GM12878 (cell line): ENCODE measurements around the gene GSTO1. TPM values are rescaled to one million over a fixed set of nuclear protein-coding genes. Genes with fewer than 3 reads are reported as not detected.

Source experiments
- ATAC-seq: fragments of 200-7000 bp; cut with Tn5 transposase; 3 replicates; pipeline ENCODE4 v1.9.1; 2020; ENCODE audit warnings: mild to moderate bottlenecking, moderate library complexity
- BruUV-seq: library from RNA; stranded (reverse); fragments of 400-500 nt; replicated peaks from 2 replicates; lab custom pipeline; 2021; lab: Mats Ljungman, UMichigan
- CTCF ChIA-PET: fragments of 300-600 bp; sonication (Branson Sonifier 250); formaldehyde crosslinking; extraction: SDS; loops from one replicate; lab custom pipeline; 2021; ENCODE audit warnings: inconsistent platforms; lab: Yijun Ruan, JAX
- POLR2A ChIA-PET: fragments of 350-600 bp; formaldehyde crosslinking; extraction: SDS; loops from one replicate; lab custom pipeline; 2021; ENCODE audit warnings: inconsistent platforms; lab: Charles Lee
- RAD21 ChIA-PET: fragments of 300-600 bp; sonication (Branson Sonifier 250); formaldehyde crosslinking; loops from one replicate; lab custom pipeline; 2023; ENCODE audit warnings: antibody characterized with exemption; ENCODE audit not compliant: unreplicated experiment; lab: Charles Lee
- SMC1A ChIA-PET: fragments of 300-600 bp; sonication (Branson Sonifier 250); formaldehyde crosslinking; loops from one replicate; lab custom pipeline; 2023; ENCODE audit not compliant: unreplicated experiment, uncharacterized antibody; lab: Charles Lee
- DNase-seq: peaks from one replicate; pipeline ENCODE4 v3.0.0-alpha.2; 2011; ENCODE audit warnings: low read depth, low spot score
- FAIRE-seq: peaks from 3 replicates; lab custom pipeline; 2011; peaks lifted over from hg19 to GRCh38; lab: Jason Lieb, UNC
- H2AFZ ChIP-seq: 2 replicates; pipeline ENCODE4 v1.6.0; 2011; ENCODE audit warnings: low read depth, low read length, control low read depth; ENCODE audit not compliant: control insufficient read depth
- H3K27ac ChIP-seq: 2 replicates; pipeline ENCODE4 v1.5.1; 2011; ENCODE audit warnings: control low read depth; ENCODE audit not compliant: control insufficient read depth, insufficient read depth
- H3K27me3 ChIP-seq, 2 experiments: replicated peaks in 1 of 2; 2 replicates each; pipeline versions ENCODE4 v1.6.0 to v1.6.1; 2011; ENCODE audit warnings: low read length in 1 of 2; ENCODE audit not compliant: control insufficient read depth in 2 of 2, insufficient read depth in 2 of 2
- H3K36me3 ChIP-seq, 2 experiments: 2 replicates each; pipeline ENCODE4 v1.5.1; 2011; ENCODE audit warnings: low read length in 1 of 2; ENCODE audit not compliant: control insufficient read depth in 2 of 2, insufficient read depth in 2 of 2
- H3K4me1 ChIP-seq: 2 replicates; pipeline ENCODE4 v1.6.1; 2011; ENCODE audit warnings: mild to moderate bottlenecking, low read length, moderate library complexity, mixed read lengths; ENCODE audit not compliant: control insufficient read depth, insufficient read depth
- H3K4me2 ChIP-seq: 2 replicates; pipeline ENCODE4 v1.6.0; 2011; ENCODE audit warnings: control low read depth; ENCODE audit not compliant: control insufficient read depth, insufficient read depth
- H3K4me3 ChIP-seq: fragments of 200-600 bp; sonication (generic); 2 replicates; pipeline ENCODE4 v1.5.1; 2016
- H3K79me2 ChIP-seq: 2 replicates; pipeline ENCODE4 v1.6.0; 2011; ENCODE audit warnings: low read length; ENCODE audit not compliant: control insufficient read depth, insufficient read depth
- H3K9ac ChIP-seq: 2 replicates; pipeline ENCODE4 v1.8.0; 2011; ENCODE audit warnings: low read length, control low read depth, mixed read lengths; ENCODE audit not compliant: control insufficient read depth, insufficient read depth
- H3K9me3 ChIP-seq: replicated peaks from 3 replicates; pipeline ENCODE4 v1.5.1; 2011; ENCODE audit warnings: mild to moderate bottlenecking, low read length; ENCODE audit not compliant: control insufficient read depth, insufficient read depth
- H4K20me1 ChIP-seq: 2 replicates; pipeline ENCODE4 v1.6.0; 2011; ENCODE audit not compliant: control insufficient read depth, insufficient read depth
- BCL11A ChIP-seq: IDR thresholded peaks from 2 replicates; pipeline ENCODE4 v1.6.1; 2011; ENCODE audit warnings: low read depth, low read length
- CHD4 ChIP-seq: fragments of 200-600 bp; sonication (generic); IDR thresholded peaks from 2 replicates; pipeline ENCODE4 v1.6.1; 2016; ENCODE audit warnings: mild to moderate bottlenecking
- E4F1 ChIP-seq: fragments of 450-650 bp; IDR thresholded peaks from 2 replicates; pipeline ENCODE4 v1.6.1; 2018; ENCODE audit warnings: borderline replicate concordance, mild to moderate bottlenecking; ENCODE audit not compliant: partially characterized antibody
- KLF5 ChIP-seq: fragments of 450-650 bp; IDR thresholded peaks from 2 replicates; pipeline ENCODE4 v1.6.1; 2014; ENCODE audit warnings: mild to moderate bottlenecking; ENCODE audit not compliant: partially characterized antibody
- NFXL1 ChIP-seq: fragments of 450-650 bp; IDR thresholded peaks from 2 replicates; pipeline ENCODE4 v1.6.1; 2017; ENCODE audit warnings: antibody characterized with exemption, mild to moderate bottlenecking, borderline replicate concordance
- RAD21 ChIP-seq: IDR thresholded peaks from 2 replicates; pipeline ENCODE4 v1.6.1; 2011; ENCODE audit warnings: mild to moderate bottlenecking, low read depth, low read length, moderate library complexity; ENCODE audit not compliant: insufficient read depth
- RBBP5 ChIP-seq: fragments of 200-600 bp; sonication (generic); conservative IDR thresholded peaks from 2 replicates; pipeline ENCODE4 v1.6.1; 2016
- SIX5 ChIP-seq: IDR thresholded peaks from 2 replicates; pipeline ENCODE4 v1.6.1; 2011; ENCODE audit warnings: mild to moderate bottlenecking, low read depth, low read length, moderate library complexity; ENCODE audit not compliant: severe bottlenecking
- TCF7 ChIP-seq: IDR thresholded peaks from 2 replicates; pipeline ENCODE4 v1.6.1; 2014; ENCODE audit warnings: antibody characterized with exemption, borderline replicate concordance
- USF2 ChIP-seq: IDR thresholded peaks from 2 replicates; pipeline ENCODE4 v1.6.1; 2011; ENCODE audit warnings: low read depth, low read length, improper control_type of control experiment, borderline replicate concordance
- YBX1 ChIP-seq: fragments of 450-650 bp; IDR thresholded peaks from 2 replicates; pipeline ENCODE4 v1.6.1; 2016; ENCODE audit warnings: antibody characterized with exemption
- ZBTB40 ChIP-seq: fragments of 450-650 bp; IDR thresholded peaks from 2 replicates; pipeline ENCODE4 v1.6.1; 2016; ENCODE audit warnings: mild to moderate bottlenecking, moderate library complexity, borderline replicate concordance
- ZNF687 ChIP-seq: fragments of 450-650 bp; IDR thresholded peaks from 2 replicates; pipeline ENCODE4 v1.6.1; 2017; ENCODE audit warnings: mild to moderate bottlenecking, moderate library complexity
- WGBS: methylation state at CpG from one replicate; pipeline ENCODE4 v1.1.6; 2016; ENCODE audit warnings: low lambda C conversion rate; ENCODE audit not compliant: insufficient replicate concordance, insufficient coverage; ENCODE audit errors: missing lambda C conversion rate; 5-methylcytosine and 5-hydroxymethylcytosine counted together
- in situ Hi-C: fragments of 300-500 bp; cut with MboI; formaldehyde crosslinking; loops from 9 replicates; pipeline ENCODE4 v1.14.3; 2018; ENCODE audit warnings: mixed read lengths
- intact Hi-C: fragments of 100-400 bp; cut with micrococcal nuclease; formaldehyde crosslinking; loops from one replicate; pipeline ENCODE4 v1.14.2; 2022; ENCODE audit not compliant: unreplicated experiment
- polyA plus RNA-seq, 11 experiments: library from polyadenylated mRNA; depleted of rRNA in 4 of 11; unstranded in 6 of 11; stranded (reverse) in 5 of 11; fragments of >200 nt; fragmentation: Nextera tagmentation in 4 of 11; fragmentation: Illumina TruSeq in 1 of 11; extraction: Ambion mirVana in 4 of 11; extraction: Trizol in 1 of 11; gene quantifications; 1 replicate in 1 of 11; 2 replicates in 10 of 11; pipeline versions ENCODE4 v1.2.1 to v1.2.3, GENCODE V29; 2011 to 2016; ENCODE audit warnings: inconsistent platforms in 2 of 11, missing spikeins in 2 of 11, low read depth in 1 of 11
- total RNA-seq, 4 experiments: library from RNA; depleted of rRNA in 3 of 4; stranded (reverse); fragments of >200 nt in 3 of 4; fragmentation: Illumina TruSeq in 1 of 4; extraction: Trizol in 1 of 4; gene quantifications; 2 replicates each; pipeline versions ENCODE4 v1.2.1 to v1.2.3, GENCODE V29; 2013 to 2021

GSTO1 gene
- total and polyA plus RNA-seq, 10 of the 15 experiments (the other 5 are each of a cell fraction or from before 2014, with no cell fraction given), result 53.1 to 197 (median 112) TPM

GRCh38 chr10:104245066-104245632, 9.5 kb upstream of the GSTO1 start:
- Histone ChIP-seq H3K4me2 (no peak overlapping the region), H3K27me3 (no peaks in the 10 kb centered on the region), H3K4me1 (no peaks in the 10 kb centered on the region), H3K9me3 (peaks cover 6% of the 10 kb centered on the region), H4K20me1 (no peaks in the 10 kb centered on the region), H3K36me3 (no peaks in the 10 kb centered on the region), H2AFZ (no peak overlapping the region), H3K4me3 (no peak overlapping the region), H3K27ac (no peak overlapping the region), H3K79me2 (no peaks in the 10 kb centered on the region), H3K9ac (no peak overlapping the region)
- in situ Hi-C loops (no loop called here), intact Hi-C loops (no loop called here)
- ATAC-seq (no peak), FAIRE-seq (no peak), DNase-seq (no peak)
- BruUV-seq, result no TSS peak
- POLR2A ChIA-PET, result interaction anchor here (0.7 kb wide), 1 partner anchor 11 kb away, joined by 5 read pairs; no protein-coding TSS in a partner anchor
- 81% methylated on average over 27 of the region's 34 CpGs for WGBS
- SMC1A ChIA-PET, result no interaction called here
- RAD21 ChIA-PET, result no interaction called here
- CTCF ChIA-PET, result no interaction called here
- no peak for TF ChIP-seq E4F1
- no peak for TF ChIP-seq RAD21
- no peak for TF ChIP-seq ZBTB40
- no peak for TF ChIP-seq KLF5
- no peak for TF ChIP-seq CHD4
- TF ChIP-seq ZNF687, result no peak
- TF ChIP-seq YBX1, result no peak
- TF ChIP-seq NFXL1, result no peak
- no peak for TF ChIP-seq TCF7
- TF ChIP-seq RBBP5, result no peak
- TF ChIP-seq BCL11A, result no peak
- no peak for TF ChIP-seq SIX5
- no peak for TF ChIP-seq USF2
